H1 (cell line): ENCODE measurements around the gene AFTPH. TPM values are rescaled to one million over a fixed set of nuclear protein-coding genes. Genes with fewer than 3 reads are reported as not detected.

Experiments
- CTCF ChIA-PET: fragments of 300-600 bp; sonication (Branson Sonifier 250); formaldehyde crosslinking; loops from one replicate; lab custom pipeline; 2021; ENCODE audit not compliant: partially characterized antibody; lab: Charles Lee
- POLR2A ChIA-PET: fragments of 300-600 bp; sonication (Branson Sonifier 250); formaldehyde crosslinking; loops from one replicate; lab custom pipeline; 2021; ENCODE audit warnings: inconsistent platforms; ENCODE audit not compliant: partially characterized antibody; lab: Charles Lee
- DNase-seq, 2 experiments: peaks; one replicate each; pipeline versions ENCODE4 v3.0.0 to v3.0.0-alpha.2; 2010 to 2022; ENCODE audit warnings: low spot score in 2 of 2, low read depth in 1 of 2, mixed read lengths in 1 of 2
- FAIRE-seq: peaks from 2 replicates; lab custom pipeline; 2011; peaks lifted over from hg19 to GRCh38; lab: Jason Lieb, UNC
- H2AFZ ChIP-seq: 2 replicates; pipeline ENCODE4 v1.8.1; 2012; ENCODE audit warnings: low read length, inconsistent platforms
- H2AK5ac ChIP-seq: 2 replicates; pipeline ENCODE4 v1.6.1; 2013; ENCODE audit warnings: low read depth, low read length
- H2BK120ac ChIP-seq: replicated peaks from 2 replicates; pipeline ENCODE3; 2013; ENCODE audit warnings: low read depth, low read length, inconsistent platforms
- H2BK12ac ChIP-seq: 2 replicates; pipeline ENCODE4 v1.6.1; 2013; ENCODE audit warnings: low read depth, low read length
- H2BK15ac ChIP-seq: 2 replicates; pipeline ENCODE4 v1.6.1; 2013; ENCODE audit warnings: low read length
- H2BK20ac ChIP-seq: 2 replicates; pipeline ENCODE4 v1.6.1; 2013; ENCODE audit warnings: low read length
- H2BK5ac ChIP-seq: 2 replicates; pipeline ENCODE4 v1.6.1; 2013; ENCODE audit warnings: low read depth, low read length
- H3K14ac ChIP-seq: 2 replicates; pipeline ENCODE4 v1.6.1; 2013; ENCODE audit warnings: inconsistent platforms; ENCODE audit not compliant: insufficient read length
- H3K18ac ChIP-seq: 2 replicates; pipeline ENCODE4 v1.6.1; 2013; ENCODE audit warnings: low read length; ENCODE audit errors: extremely low read depth
- H3K23ac ChIP-seq: 2 replicates; pipeline ENCODE4 v1.6.1; 2013; ENCODE audit warnings: inconsistent platforms; ENCODE audit not compliant: insufficient read length
- H3K23me2 ChIP-seq: 2 replicates; pipeline ENCODE4 v1.6.1; 2013; ENCODE audit warnings: low read depth, low read length
- H3K27ac ChIP-seq: 2 replicates; pipeline ENCODE4 v1.6.1; 2011; ENCODE audit warnings: low read depth, low read length, inconsistent platforms
- H3K27me3 ChIP-seq, 4 experiments: replicated peaks in 1 of 4; 1 replicate in 1 of 4; 2 replicates in 3 of 4; pipeline versions ENCODE4 v1.6.1 to v1.8.1; 2011 to 2013; ENCODE audit warnings: low read length in 3 of 4, mild to moderate bottlenecking in 3 of 4, inconsistent platforms in 2 of 4, mixed read lengths in 2 of 4, moderate library complexity in 1 of 4; ENCODE audit not compliant: control insufficient read depth in 3 of 4, insufficient read depth in 3 of 4; ENCODE audit errors: extremely low read depth in 1 of 4
- H3K36me3 ChIP-seq, 4 experiments: 2 replicates each; pipeline versions ENCODE4 v1.6.1 to v1.8.1; 2011 to 2013; ENCODE audit warnings: mild to moderate bottlenecking in 4 of 4, low read length in 3 of 4, moderate library complexity in 2 of 4, control low read depth in 1 of 4, inconsistent platforms in 1 of 4; ENCODE audit not compliant: insufficient read depth in 4 of 4, control insufficient read depth in 2 of 4
- H3K4ac ChIP-seq: replicated peaks from 2 replicates; pipeline ENCODE3; 2013; ENCODE audit warnings: low read length, low read depth, mixed read lengths, inconsistent platforms; ENCODE audit not compliant: insufficient read length
- H3K4me1 ChIP-seq, 4 experiments: replicated peaks in 1 of 4; 1 replicate in 1 of 4; 2 replicates in 3 of 4; pipeline versions ENCODE4 v1.6.1 to v1.8.1; 2011 to 2013; ENCODE audit warnings: low read length in 3 of 4, inconsistent platforms in 2 of 4, mixed read lengths in 1 of 4; ENCODE audit not compliant: insufficient read depth in 4 of 4, control insufficient read depth in 3 of 4
- H3K4me2 ChIP-seq, 2 experiments: 2 replicates each; pipeline versions ENCODE4 v1.6.1 to v1.8.1; 2011 to 2013; ENCODE audit warnings: low read depth in 2 of 2, low read length in 2 of 2, control low read depth in 1 of 2, inconsistent platforms in 1 of 2, mild to moderate bottlenecking in 1 of 2; ENCODE audit not compliant: insufficient read depth in 1 of 2
- H3K4me3 ChIP-seq, 4 experiments: fragments of 200-600, 300-600 bp in 1 of 4; sonication (generic), shearing (Covaris generic), sonication (Bioruptor Twin) in 1 of 4; 2 replicates each; pipeline versions ENCODE4 v1.5.1 to v1.8.1; 2011 to 2016; ENCODE audit warnings: low read length in 4 of 4, low read depth in 3 of 4, control low read depth in 2 of 4, inconsistent platforms in 2 of 4, mild to moderate bottlenecking in 2 of 4, mixed read lengths in 1 of 4, moderate library complexity in 1 of 4; ENCODE audit not compliant: insufficient read depth in 2 of 4; ENCODE audit errors: extremely low read depth in 1 of 4
- H3K56ac ChIP-seq: replicated peaks from 2 replicates; pipeline ENCODE3; 2013; ENCODE audit warnings: low read depth, mild to moderate bottlenecking, mixed read lengths, low read length, inconsistent platforms; ENCODE audit not compliant: insufficient read length
- H3K79me1 ChIP-seq: 2 replicates; pipeline ENCODE4 v1.6.1; 2013; ENCODE audit warnings: low read depth, low read length, control low read depth
- H3K79me2 ChIP-seq, 2 experiments: 2 replicates each; pipeline versions ENCODE4 v1.6.1 to v1.8.1; 2012 to 2013; ENCODE audit warnings: low read length in 2 of 2, mild to moderate bottlenecking in 2 of 2, inconsistent platforms in 1 of 2; ENCODE audit not compliant: insufficient read depth in 2 of 2, control insufficient read depth in 1 of 2
- H3K9ac ChIP-seq, 4 experiments: replicated peaks in 1 of 4; 1 replicate in 1 of 4; 2 replicates in 3 of 4; pipeline versions ENCODE4 v1.6.1 to v1.8.1; 2011 to 2013; ENCODE audit warnings: low read depth in 3 of 4, low read length in 3 of 4, control low read depth in 2 of 4, mild to moderate bottlenecking in 2 of 4, moderate library complexity in 2 of 4, inconsistent platforms in 1 of 4; ENCODE audit errors: extremely low read depth in 1 of 4
- H3K9me3 ChIP-seq, 2 experiments: 2 replicates each; pipeline versions ENCODE4 v1.6.1 to v1.8.1; 2012 to 2013; ENCODE audit warnings: mild to moderate bottlenecking in 2 of 2, moderate library complexity in 2 of 2, control low read depth in 1 of 2, inconsistent platforms in 1 of 2, low read depth in 1 of 2, low read length in 1 of 2, mixed read lengths in 1 of 2; ENCODE audit not compliant: insufficient read depth in 2 of 2
- H4K20me1 ChIP-seq, 2 experiments: replicated peaks in 1 of 2; 2 replicates each; pipeline versions ENCODE3 to v1.8.1; 2011 to 2013; ENCODE audit warnings: inconsistent platforms in 2 of 2, low read length in 2 of 2, mild to moderate bottlenecking in 1 of 2; ENCODE audit not compliant: insufficient read depth in 2 of 2, control insufficient read depth in 1 of 2
- H4K5ac ChIP-seq: 2 replicates; pipeline ENCODE4 v1.6.1; 2013; ENCODE audit warnings: low read length, low read depth, mixed read lengths, inconsistent platforms; ENCODE audit not compliant: insufficient read length
- H4K8ac ChIP-seq: 2 replicates; pipeline ENCODE4 v1.8.0; 2013; ENCODE audit warnings: mild to moderate bottlenecking, moderate library complexity, low read length, inconsistent platforms; ENCODE audit not compliant: insufficient read depth; ENCODE audit errors: extremely low read depth
- H4K91ac ChIP-seq: replicated peaks from 2 replicates; pipeline ENCODE3; 2013; ENCODE audit warnings: low read length, mixed read lengths, inconsistent platforms; ENCODE audit not compliant: insufficient read length
- BACH1 ChIP-seq: IDR thresholded peaks from 2 replicates; pipeline ENCODE4 v1.6.1; 2012; ENCODE audit warnings: low read length, improper control_type of control experiment
- BCL11A ChIP-seq, 2 experiments: IDR thresholded peaks; one replicate each; pipeline ENCODE4 v1.6.1; 2011; ENCODE audit warnings: low read depth in 2 of 2, low read length in 2 of 2, mild to moderate bottlenecking in 2 of 2
- BRCA1 ChIP-seq: IDR thresholded peaks from 2 replicates; pipeline ENCODE4 v1.6.1; 2012; ENCODE audit warnings: low read depth, low read length, improper control_type of control experiment
- CHD2 ChIP-seq: IDR thresholded peaks from 2 replicates; pipeline ENCODE4 v1.6.1; 2012; ENCODE audit warnings: low read length, improper control_type of control experiment
- FOSL1 ChIP-seq: IDR thresholded peaks from 2 replicates; pipeline ENCODE4 v1.6.1; 2011; ENCODE audit warnings: mild to moderate bottlenecking, low read depth, low read length, moderate library complexity; ENCODE audit not compliant: insufficient read depth
- KDM4A ChIP-seq: IDR thresholded peaks from one replicate; pipeline ENCODE4 v1.7.1; 2012; ENCODE audit warnings: low read depth, mild to moderate bottlenecking, moderate library complexity, low read length, inconsistent platforms; ENCODE audit not compliant: severe bottlenecking
- RAD21 ChIP-seq, 2 experiments: IDR thresholded peaks in 1 of 2; conservative IDR thresholded peaks in 1 of 2; 2 replicates each; pipeline ENCODE4 v1.6.1; 2011; ENCODE audit warnings: low read depth in 2 of 2, low read length in 2 of 2, improper control_type of control experiment in 1 of 2, inconsistent platforms in 1 of 2, mild to moderate bottlenecking in 1 of 2, moderate library complexity in 1 of 2
- SIN3A ChIP-seq, 2 experiments: IDR thresholded peaks in 1 of 2; conservative IDR thresholded peaks in 1 of 2; 2 replicates each; pipeline ENCODE4 v1.6.1; 2011 to 2012; ENCODE audit warnings: low read length in 2 of 2, improper control_type of control experiment in 1 of 2, low read depth in 1 of 2, mild to moderate bottlenecking in 1 of 2
- SP1 ChIP-seq: IDR thresholded peaks from 2 replicates; pipeline ENCODE4 v1.6.1; 2011; ENCODE audit warnings: low read depth, low read length
- SP2 ChIP-seq: IDR thresholded peaks from 2 replicates; pipeline ENCODE4 v1.6.1; 2012; ENCODE audit warnings: mild to moderate bottlenecking, low read length, inconsistent platforms
- SP4 ChIP-seq: IDR thresholded peaks from 2 replicates; pipeline ENCODE4 v1.6.1; 2012; ENCODE audit warnings: low read length, inconsistent platforms
- TAF7 ChIP-seq: optimal IDR thresholded peaks from 2 replicates; pipeline ENCODE3; 2011; ENCODE audit warnings: low read depth, mild to moderate bottlenecking, inconsistent platforms, low read length, moderate library complexity, borderline replicate concordance
- YY1 ChIP-seq: IDR thresholded peaks from 2 replicates; pipeline ENCODE4 v1.6.1; 2011; ENCODE audit warnings: low read depth, mild to moderate bottlenecking, low read length
- WGBS, 2 experiments: shearing (Covaris generic) in 1 of 2; methylation state at CpG; one replicate each; pipeline versions ENCODE4 v1.1.6 to v1.1.7; 2013 to 2015; ENCODE audit warnings: low lambda C conversion rate in 2 of 2, mixed read lengths in 2 of 2, inconsistent platforms in 1 of 2, low coverage in 1 of 2, missing lambda C conversion rate in 1 of 2; ENCODE audit not compliant: insufficient replicate concordance in 2 of 2, insufficient coverage in 1 of 2, insufficient read length in 1 of 2; ENCODE audit errors: extremely low coverage in 1 of 2, missing lambda C conversion rate in 1 of 2; 5-methylcytosine and 5-hydroxymethylcytosine counted together
- polyA plus RNA-seq, 7 experiments: library from polyadenylated mRNA; depleted of rRNA in 3 of 7; stranded (reverse) in 5 of 7; unstranded in 2 of 7; fragments of >200 nt in 5 of 7; fragments of 200-250 nt in 2 of 7; gene quantifications; 1 replicate in 5 of 7; 2 replicates in 1 of 7; 4 replicates in 1 of 7; pipeline versions ENCODE4 v1.2.1 to v1.2.3, GENCODE V29; 2011 to 2013; ENCODE audit warnings: missing spikeins in 2 of 7, mixed read lengths in 2 of 7
- total RNA-seq: library from RNA; stranded (reverse); fragmentation: NEBNext Ultra II Directional; extraction: Animal tissue kit (Norgen Biotek cat#: 25700); gene quantifications from 2 replicates; pipeline ENCODE4 v1.2.1, GENCODE V29; 2021

Gene AFTPH
- total and polyA plus RNA-seq, 2 of the 8 experiments (the other 6 are each of a cell fraction or from before 2014, with no cell fraction given): 7.3 to 15.0 TPM

- Histone ChIP-seq H3K9ac (no peak overlapping the region), H3K23me2 (no peaks in the 10 kb centered on the region), H2AK5ac (no peak overlapping the region), H2BK15ac (no peak overlapping the region), H3K14ac (no peak overlapping the region), H2BK12ac (no peak overlapping the region), H3K79me2 (no peaks in the 10 kb centered on the region; a peak in 1 of 4 replicates), H3K18ac (no peak overlapping the region), H3K56ac (no peak overlapping the region), H4K8ac (no peak overlapping the region), H3K4me3 (no peak overlapping the region), H2BK20ac (no peak overlapping the region), H3K27ac (no peak overlapping the region), H3K4ac (no peak overlapping the region), H3K36me3 (no peaks in the 10 kb centered on the region), H2BK5ac (no peak overlapping the region), H2AFZ (no peak overlapping the region), H3K27me3 (no peaks in the 10 kb centered on the region), H3K4me2 (no peak overlapping the region), H3K9me3 (no peaks in the 10 kb centered on the region), H4K20me1 (no peaks in the 10 kb centered on the region), H4K5ac (no peak overlapping the region), H3K23ac (no peak overlapping the region), H2BK120ac (no peak overlapping the region), H3K4me1 (peaks cover 0 to 7% (median 0%) of the 10 kb centered on the region in 4 experiments; a peak in 1 of 7 replicates), H3K79me1 (no peaks in the 10 kb centered on the region), H4K91ac (no peak overlapping the region)
- no peak for DNase-seq
- ChIA-PET POLR2A (interaction anchor here (1.0 to 1.7 kb wide), 2 partner anchors 14 to 22 kb away, joined by 3 read pairs; no protein-coding TSS in a partner anchor), CTCF (interaction anchor here (0.6 to 13.1 kb wide), 7 partner anchors 9 to 206 kb away, joined by 3 to 214 read pairs (median 3); no protein-coding TSS in a partner anchor)
- FAIRE-seq: no peak
- WGBS, 2 experiments: 70% methylated on average over 5 of the region's 5 CpGs; no CpG with 5 or more reads in 1 of the 2 experiments
- TF ChIP-seq SP4: no peak
- no peak for TF ChIP-seq SIN3A (conservative IDR thresholded peaks at IDR 0.05 in 1 of 2, IDR thresholded peaks at IDR 0.05 in 1 of 2; ENCODE audit: low read depth in 1 of 2, low read length in 2 of 2)
- no peak for TF ChIP-seq YY1
- no peak for TF ChIP-seq SP1
- TF ChIP-seq FOSL1: no peak
- no peak for TF ChIP-seq BACH1
- TF ChIP-seq BCL11A (IDR thresholded peaks at IDR 0.05; ENCODE audit: low read depth in 2 of 2, low read length in 2 of 2): no peak
- TF ChIP-seq KDM4A: no peak
- TF ChIP-seq TAF7: no peak
- TF ChIP-seq SP2: no peak
- no peak for TF ChIP-seq RAD21 (IDR thresholded peaks at IDR 0.05 in 1 of 2, conservative IDR thresholded peaks at IDR 0.05 in 1 of 2; ENCODE audit: low read depth in 2 of 2, low read length in 2 of 2)
- no peak for TF ChIP-seq BRCA1
- TF ChIP-seq CHD2: no peak
These were observed 41.2 kb upstream of the AFTPH start for GRCh38 chr2:64482765-64483504.
